CD4-positive, alpha-beta T cell (primary cell): Measurements from ENCODE around the gene FOXP3. TPM values are rescaled to one million over a fixed set of nuclear protein-coding genes. Genes with fewer than 3 reads are reported as not detected.

Experiments
- ATAC-seq: fragments of 200-7000 bp; cut with Tn5 transposase; one replicate; pipeline ENCODE4 v1.10.0; 2022; ENCODE audit warnings: mild to moderate bottlenecking; ENCODE audit not compliant: poor library complexity
- CTCF ChIA-PET: fragments of 350-600 bp; sonication (Branson Sonifier 250); formaldehyde crosslinking; loops from one replicate; lab custom pipeline; 2021; ENCODE audit warnings: antibody characterized with exemption, inconsistent platforms; lab: Charles Lee
- POLR2A ChIA-PET: fragments of 350-600 bp; sonication (Branson Sonifier 250); formaldehyde crosslinking; loops from one replicate; lab custom pipeline; 2021; ENCODE audit warnings: antibody characterized with exemption, inconsistent platforms; lab: Charles Lee
- DNase-seq, 14 experiments: peaks; one replicate each; pipeline ENCODE4 v3.0.0-alpha.2; 2013 to 2020; ENCODE audit warnings: mixed read lengths in 2 of 14
- H3K27ac ChIP-seq, 2 donors: one replicate each; pipeline versions ENCODE4 v1.5.1 to v1.7.0; 2013; ENCODE audit warnings: low read length in 2 of 2, low read depth in 1 of 2, mild to moderate bottlenecking in 1 of 2
- H3K27me3 ChIP-seq, 2 experiments: 1 replicate in 1 of 2; 2 replicates in 1 of 2; pipeline versions ENCODE4 v1.6.1 to v1.7.0; 2013; ENCODE audit warnings: low read length in 2 of 2, control low read depth in 1 of 2, mild to moderate bottlenecking in 1 of 2, moderate library complexity in 1 of 2; ENCODE audit not compliant: insufficient read depth in 2 of 2, control insufficient read depth in 1 of 2
- H3K36me3 ChIP-seq: one replicate; pipeline ENCODE4 v1.6.1; 2013; ENCODE audit warnings: low read length, control low read depth; ENCODE audit not compliant: insufficient read depth
- H3K4me1 ChIP-seq: one replicate; pipeline ENCODE4 v1.6.1; 2013; ENCODE audit warnings: low read length, control low read depth; ENCODE audit not compliant: insufficient read depth
- H3K4me3 ChIP-seq: one replicate; pipeline ENCODE4 v1.5.1; 2013; ENCODE audit warnings: mild to moderate bottlenecking, low read length, moderate library complexity
- H3K9me3 ChIP-seq, 2 experiments: 1 replicate in 1 of 2; 2 replicates in 1 of 2; pipeline versions ENCODE4 v1.6.1 to v1.7.0; 2013; ENCODE audit warnings: low read length in 2 of 2, mild to moderate bottlenecking in 2 of 2, control low read depth in 1 of 2, moderate library complexity in 1 of 2; ENCODE audit not compliant: control insufficient read depth in 1 of 2, insufficient read depth in 1 of 2
- H3K27ac Mint-ChIP-seq: one replicate; pipeline ENCODE4 v1.8.0; 2020; ENCODE audit warnings: mixed read lengths
- H3K27me3 Mint-ChIP-seq: one replicate; pipeline ENCODE4 v1.8.0; 2021; ENCODE audit warnings: mixed read lengths
- H3K36me3 Mint-ChIP-seq: one replicate; pipeline ENCODE4 v1.8.0; 2021; ENCODE audit warnings: low read depth, mixed read lengths
- H3K4me1 Mint-ChIP-seq: one replicate; pipeline ENCODE4 v1.8.0; 2021; ENCODE audit warnings: low read depth, mixed read lengths
- H3K4me3 Mint-ChIP-seq: one replicate; pipeline ENCODE4 v1.8.0; 2020; ENCODE audit warnings: mild to moderate bottlenecking, mixed read lengths
- H3K9me3 Mint-ChIP-seq: one replicate; pipeline ENCODE4 v1.8.0; 2020; ENCODE audit warnings: mixed read lengths
- intact Hi-C, 2 experiments: fragments of 100-400 bp; cut with DNase I in 1 of 2; cut with micrococcal nuclease in 1 of 2; formaldehyde crosslinking; loops; one replicate each; pipeline versions ENCODE4 v1.15.1 to v1.9.0; 2023 to 2025; cut with DNase I, micrococcal nuclease
- total RNA-seq, 174 experiments: library from RNA in 2 of 174; stranded (reverse) in 2 of 174; gene quantifications; one replicate each; pipeline ENCODE4 v1.2.3 and lab custom pipeline; 2021 to 2026
- TF ChIP-seq, protein P1 (sequence below): fragments of 200-600 bp; IDR thresholded peaks from one replicate; pipeline ENCODE4 v1.8.0; 2022; ENCODE audit warnings: antibody characterized with exemption, mild to moderate bottlenecking

The FOXP3 gene
- total RNA-seq, 2 experiments from 2014 or later = 3.7 TPM

DNA sequence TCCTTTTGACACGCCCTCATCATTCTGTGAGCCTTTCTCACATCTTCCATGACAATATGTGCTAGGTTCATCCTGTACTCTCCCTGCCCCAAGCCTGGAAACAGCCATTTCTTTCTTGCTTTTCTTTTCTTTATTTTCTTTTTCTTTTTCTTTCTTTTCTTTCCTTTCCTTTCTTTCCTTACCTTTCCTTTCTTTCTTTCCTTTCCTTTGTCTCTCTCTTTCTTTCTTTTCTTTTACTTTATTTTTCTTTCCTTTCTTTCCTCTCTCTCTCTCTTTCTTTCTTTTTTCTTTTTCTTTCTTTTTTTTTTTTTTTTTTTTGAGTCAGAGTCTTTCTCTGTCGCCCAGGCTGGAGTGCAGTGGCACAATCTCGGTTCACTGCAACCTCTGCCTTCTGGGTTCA lies 19.7 kb upstream of the FOXP3 start:
- H3K27me3 ChIP-seq = no peaks in the 10 kb centered on the region
- peaks cover 47% of the 10 kb centered on the region for H3K4me1 ChIP-seq
- DNase-seq (no peak), ATAC-seq (no peak)
- TF ChIP-seq, protein P1, sequence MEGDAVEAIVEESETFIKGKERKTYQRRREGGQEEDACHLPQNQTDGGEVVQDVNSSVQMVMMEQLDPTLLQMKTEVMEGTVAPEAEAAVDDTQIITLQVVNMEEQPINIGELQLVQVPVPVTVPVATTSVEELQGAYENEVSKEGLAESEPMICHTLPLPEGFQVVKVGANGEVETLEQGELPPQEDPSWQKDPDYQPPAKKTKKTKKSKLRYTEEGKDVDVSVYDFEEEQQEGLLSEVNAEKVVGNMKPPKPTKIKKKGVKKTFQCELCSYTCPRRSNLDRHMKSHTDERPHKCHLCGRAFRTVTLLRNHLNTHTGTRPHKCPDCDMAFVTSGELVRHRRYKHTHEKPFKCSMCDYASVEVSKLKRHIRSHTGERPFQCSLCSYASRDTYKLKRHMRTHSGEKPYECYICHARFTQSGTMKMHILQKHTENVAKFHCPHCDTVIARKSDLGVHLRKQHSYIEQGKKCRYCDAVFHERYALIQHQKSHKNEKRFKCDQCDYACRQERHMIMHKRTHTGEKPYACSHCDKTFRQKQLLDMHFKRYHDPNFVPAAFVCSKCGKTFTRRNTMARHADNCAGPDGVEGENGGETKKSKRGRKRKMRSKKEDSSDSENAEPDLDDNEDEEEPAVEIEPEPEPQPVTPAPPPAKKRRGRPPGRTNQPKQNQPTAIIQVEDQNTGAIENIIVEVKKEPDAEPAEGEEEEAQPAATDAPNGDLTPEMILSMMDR = no peak
- no peak overlapping the region for H3K27ac ChIP-seq
- POLR2A ChIA-PET = interaction anchor here (1.1 kb wide), 1 partner anchor 11 kb away, joined by 3 read pairs; no protein-coding TSS in a partner anchor
- intact Hi-C loops = no loop called here
- no peaks in the 10 kb centered on the region for H3K27me3 Mint-ChIP-seq
- peaks cover 38% of the 10 kb centered on the region for H3K4me1 Mint-ChIP-seq
- H3K36me3 ChIP-seq = peaks cover 3% of the 10 kb centered on the region
- H3K9me3 ChIP-seq = no peaks in the 10 kb centered on the region
- H3K4me3 ChIP-seq = no peak overlapping the region
- no peak overlapping the region for H3K27ac Mint-ChIP-seq
- no peak overlapping the region for H3K4me3 Mint-ChIP-seq
- no peaks in the 10 kb centered on the region for H3K9me3 Mint-ChIP-seq
- H3K36me3 Mint-ChIP-seq = peaks cover 13% of the 10 kb centered on the region
- CTCF ChIA-PET = no interaction called here

DNA sequence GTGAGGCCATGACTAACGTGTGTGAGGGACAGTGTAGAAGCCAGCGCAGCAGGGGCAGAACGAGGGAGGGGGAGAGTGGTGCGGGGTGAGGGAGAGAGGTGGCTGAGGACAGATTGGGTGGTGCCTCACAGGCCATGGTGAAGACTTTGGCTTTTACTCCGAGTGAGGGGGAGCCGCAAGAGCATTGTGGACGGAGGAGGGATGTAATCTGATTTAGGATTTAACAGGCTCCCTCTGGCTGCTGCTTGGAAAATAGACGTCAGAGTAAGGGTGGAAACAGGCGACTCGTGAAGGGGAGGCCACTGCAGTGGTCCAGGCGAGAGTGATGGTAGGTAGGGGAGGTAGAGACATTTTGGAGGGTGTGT lies 18.1 kb upstream of the FOXP3 start:
- no peaks in the 10 kb centered on the region for H3K9me3 Mint-ChIP-seq
- no peak overlapping the region for H3K4me3 Mint-ChIP-seq
- H3K27me3 Mint-ChIP-seq = no peaks in the 10 kb centered on the region
- POLR2A ChIA-PET = interaction anchor here (0.7 kb wide), 1 partner anchor 10 kb away, joined by 4 read pairs; no protein-coding TSS in a partner anchor
- no peaks in the 10 kb centered on the region for H3K27me3 ChIP-seq
- intact Hi-C loops = no loop called here
- H3K27ac Mint-ChIP-seq = peak overlapping the region; percentile 39
- peaks cover 13% of the 10 kb centered on the region for H3K36me3 Mint-ChIP-seq
- no peak for DNase-seq
- H3K27ac ChIP-seq = no peak overlapping the region
- CTCF ChIA-PET = no interaction called here
- peaks cover 52% of the 10 kb centered on the region for H3K4me1 ChIP-seq
- TF ChIP-seq, protein P1 = no peak
- H3K4me1 Mint-ChIP-seq = peaks cover 42% of the 10 kb centered on the region
- H3K9me3 ChIP-seq = no peaks in the 10 kb centered on the region
- no peak for ATAC-seq
- peaks cover 3% of the 10 kb centered on the region for H3K36me3 ChIP-seq
- H3K4me3 ChIP-seq = no peak overlapping the region

DNA sequence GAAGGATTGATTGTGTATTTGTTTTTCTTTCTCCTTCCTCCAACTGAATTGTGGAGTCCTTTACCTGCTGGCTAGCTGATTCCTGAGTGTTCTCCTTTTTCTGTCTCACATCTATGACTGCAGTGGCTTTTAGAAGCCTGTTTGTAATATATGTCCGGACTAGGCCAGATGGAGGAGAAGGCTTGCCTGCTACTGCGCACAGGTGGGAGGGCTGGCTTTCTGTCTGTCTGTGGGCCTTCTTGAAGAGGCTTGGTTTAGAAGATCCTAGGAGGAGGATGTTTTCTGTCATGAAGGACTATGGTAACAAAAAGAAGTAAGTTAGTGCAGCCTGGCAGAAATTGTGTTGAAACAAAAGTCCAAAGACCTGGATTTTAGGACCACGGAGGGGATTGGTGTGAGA lies 13.6 kb upstream of the FOXP3 start:
- peak overlapping the region; percentile 26 for H3K4me3 Mint-ChIP-seq

More for the DNA sequence above, 13.6 kb upstream of the FOXP3 start:
- DNase-seq (no peak), ATAC-seq (no peak)
- Histone ChIP-seq H3K36me3 (no peaks in the 10 kb centered on the region), H3K4me3 (no peak overlapping the region), H3K4me1 (peaks cover 85% of the 10 kb centered on the region), H3K27ac (peak overlapping the region in 1 of 2 donors; percentile 45), H3K9me3 (no peaks in the 10 kb centered on the region), H3K27me3 (no peaks in the 10 kb centered on the region)
- CTCF ChIA-PET = no interaction called here
- POLR2A ChIA-PET = interaction anchor here (0.7 kb wide), 1 partner anchor 9 kb away, joined by 3 read pairs; the partner anchor contains the start of gene PPP1R3F
- no peaks in the 10 kb centered on the region for H3K9me3 Mint-ChIP-seq
- peaks cover 84% of the 10 kb centered on the region for H3K4me1 Mint-ChIP-seq
- TF ChIP-seq, protein P1 = no peak
- intact Hi-C loops = no loop called here
- peak overlapping the region; percentile 87 for H3K27ac Mint-ChIP-seq
- peaks cover 12% of the 10 kb centered on the region for H3K36me3 Mint-ChIP-seq
- H3K27me3 Mint-ChIP-seq = no peaks in the 10 kb centered on the region
